ENCODE data around the gene MAN1A2. TPM values are rescaled to one million over a fixed set of nuclear protein-coding genes. Genes with fewer than 3 reads are reported as not detected.
A peak's percentile ranks its signal among the peaks of the same experiment; 100 is the strongest.

The MAN1A2 gene
- total RNA-seq, 1 experiment from 2014 or later = 32.3 TPM

- no peak for DNase-seq (ENCODE audit: low read depth, low spot score)
- in situ Hi-C loops (cut with HindIII; ENCODE audit: low pct_unique_long_range_greater_than_20kb, low sequenced_read_pairs) = no loop called here
Measured at GRCh38 chr1:117559985-117560384, 192.7 kb downstream of the MAN1A2 start.

GRCh38 chr1:117561071-117561470 lies 193.8 kb downstream of the MAN1A2 start:
- in situ Hi-C loops (cut with HindIII; ENCODE audit: low pct_unique_long_range_greater_than_20kb, low sequenced_read_pairs) = no loop called here
- no peak for DNase-seq (ENCODE audit: low read depth, low spot score)

GRCh38 chr1:117561551-117561950 lies 194.3 kb downstream of the MAN1A2 start:
- in situ Hi-C loops (cut with HindIII; ENCODE audit: low pct_unique_long_range_greater_than_20kb, low sequenced_read_pairs) = no loop called here
- no peak for DNase-seq (ENCODE audit: low read depth, low spot score)

- no peak for DNase-seq (ENCODE audit: low read depth, low spot score)
- in situ Hi-C loops (cut with HindIII; ENCODE audit: low pct_unique_long_range_greater_than_20kb, low sequenced_read_pairs) = no loop called here
Measured at GRCh38 chr1:117562581-117563491, 195.6 kb downstream of the MAN1A2 start.

DNA sequence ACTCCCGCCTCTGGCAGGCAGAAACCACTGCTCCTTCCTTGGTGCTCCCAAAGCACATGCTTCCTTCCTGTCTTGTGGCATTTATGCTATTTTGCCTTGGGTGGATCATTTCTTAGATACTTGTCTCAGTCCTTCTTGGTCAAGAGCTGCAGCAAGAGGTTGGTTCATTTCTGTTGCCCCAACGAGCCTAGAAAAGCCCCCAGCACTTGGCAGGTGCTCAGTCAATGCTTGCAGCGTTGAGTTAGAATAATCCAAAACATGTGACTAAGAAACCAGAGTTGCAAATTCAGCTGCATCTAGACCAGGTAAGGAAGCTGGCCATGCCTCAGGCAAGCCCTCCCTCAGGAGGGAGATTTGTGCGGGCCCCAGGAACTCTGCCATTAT lies 196.2 kb downstream of the MAN1A2 start:
- no peak for DNase-seq (ENCODE audit: low read depth, low spot score)
- in situ Hi-C loops (cut with HindIII; ENCODE audit: low pct_unique_long_range_greater_than_20kb, low sequenced_read_pairs) = no loop called here

DNA sequence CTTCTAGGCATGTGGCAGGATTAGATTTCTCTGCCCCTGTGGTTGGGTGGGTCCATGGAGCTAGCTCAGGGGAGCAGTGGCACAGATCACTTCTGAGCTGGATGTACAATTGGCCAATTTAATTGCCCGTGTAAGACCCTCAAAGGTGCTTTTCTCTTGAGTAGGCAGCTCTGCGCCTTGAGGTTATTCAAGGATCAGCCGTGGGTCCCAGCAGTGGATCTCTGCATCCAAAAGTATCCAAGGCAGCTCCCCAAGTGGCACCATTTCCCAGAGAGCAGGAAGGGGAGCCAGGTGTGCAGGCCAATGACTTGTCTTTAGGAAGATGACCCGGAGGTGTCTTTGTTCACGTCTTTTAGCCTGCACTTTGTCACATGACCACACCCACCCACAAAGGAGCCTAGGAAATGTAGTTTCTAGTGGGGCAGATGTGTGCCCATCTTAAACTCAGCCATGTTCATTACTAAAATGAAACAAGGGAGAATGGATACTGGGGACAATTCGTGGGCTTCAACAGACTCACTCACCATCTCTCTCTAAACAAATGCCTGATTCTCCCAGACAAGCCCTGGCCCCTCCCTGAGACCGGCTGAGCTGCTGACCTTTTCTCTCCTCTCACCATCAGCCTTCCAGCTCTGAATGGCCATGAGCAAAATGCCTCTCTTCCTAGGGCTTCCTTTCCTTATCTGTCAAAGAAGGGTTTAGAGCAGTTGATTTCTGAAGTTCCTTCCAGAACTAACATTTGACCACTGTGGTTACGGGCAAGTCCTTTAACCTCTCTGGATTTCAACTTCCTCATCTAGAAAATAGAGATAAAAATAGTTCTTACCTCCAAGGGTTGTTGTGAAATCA lies 197.2 kb downstream of the MAN1A2 start:
- DNase-seq (ENCODE audit: low read depth, low spot score) = peak; percentile 62
- in situ Hi-C loops (cut with HindIII; ENCODE audit: low pct_unique_long_range_greater_than_20kb, low sequenced_read_pairs) = no loop called here

GRCh38 chr1:117565076-117565556 lies 197.9 kb downstream of the MAN1A2 start:
- peak; percentile 85 for DNase-seq (ENCODE audit: low read depth, low spot score)
- in situ Hi-C loops (cut with HindIII; ENCODE audit: low pct_unique_long_range_greater_than_20kb, low sequenced_read_pairs) = no loop called here

GRCh38 chr1:117565745-117566455 lies 198.7 kb downstream of the MAN1A2 start:
- no peak for DNase-seq (ENCODE audit: low read depth, low spot score)
- in situ Hi-C loops (cut with HindIII; ENCODE audit: low pct_unique_long_range_greater_than_20kb, low sequenced_read_pairs) = no loop called here

DNA sequence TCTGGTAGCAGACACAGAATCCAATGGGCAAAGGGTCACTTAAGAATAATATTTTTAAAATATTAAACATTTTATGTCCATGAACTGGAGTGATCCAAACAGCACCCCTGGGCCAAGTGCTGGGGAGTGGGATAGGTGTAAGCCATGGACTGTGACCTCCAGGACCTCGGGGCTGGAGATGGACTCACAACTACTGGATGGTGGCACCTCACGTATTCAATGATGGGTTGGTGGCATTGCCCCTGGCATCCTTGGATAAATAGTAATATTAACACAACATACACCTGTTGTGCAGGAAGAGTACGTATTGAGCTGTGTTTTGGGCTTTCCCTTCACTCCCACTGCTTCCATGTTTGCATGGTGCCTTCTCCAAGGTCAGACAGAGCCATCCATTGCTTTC lies 199.3 kb downstream of the MAN1A2 start:
- no peak for DNase-seq (ENCODE audit: low read depth, low spot score)
- in situ Hi-C loops (cut with HindIII; ENCODE audit: low pct_unique_long_range_greater_than_20kb, low sequenced_read_pairs) = no loop called here

- DNase-seq (ENCODE audit: low read depth, low spot score) = no peak
- in situ Hi-C loops (cut with HindIII; ENCODE audit: low pct_unique_long_range_greater_than_20kb, low sequenced_read_pairs) = no loop called here
Measured at GRCh38 chr1:117567435-117567834, 200.2 kb downstream of the MAN1A2 start.

DNA sequence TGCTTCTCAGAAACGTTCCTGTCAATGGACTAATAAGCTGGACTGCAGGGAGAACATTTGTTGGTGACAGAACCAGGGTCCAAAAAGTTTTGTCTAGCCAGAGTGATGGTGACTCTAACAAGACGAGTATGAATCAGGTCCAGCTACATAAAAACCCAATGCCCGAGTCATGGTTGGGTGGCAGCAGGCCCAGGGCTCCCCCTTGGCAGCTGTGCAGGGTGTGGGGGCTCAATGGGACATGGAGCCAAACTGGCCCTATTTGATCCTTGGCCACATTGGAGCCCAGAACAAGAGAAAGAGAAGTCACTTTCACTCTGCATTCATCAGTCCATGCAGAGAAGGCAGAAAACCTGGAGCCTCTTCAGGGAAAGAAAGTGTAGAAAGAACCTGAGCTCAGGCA lies 200.7 kb downstream of the MAN1A2 start:
- no peak for DNase-seq (ENCODE audit: low read depth, low spot score)
- in situ Hi-C loops (cut with HindIII; ENCODE audit: low pct_unique_long_range_greater_than_20kb, low sequenced_read_pairs) = no loop called here

GRCh38 chr1:117568999-117569398 lies 201.8 kb downstream of the MAN1A2 start:
- in situ Hi-C loops (cut with HindIII; ENCODE audit: low pct_unique_long_range_greater_than_20kb, low sequenced_read_pairs) = no loop called here

DNA sequence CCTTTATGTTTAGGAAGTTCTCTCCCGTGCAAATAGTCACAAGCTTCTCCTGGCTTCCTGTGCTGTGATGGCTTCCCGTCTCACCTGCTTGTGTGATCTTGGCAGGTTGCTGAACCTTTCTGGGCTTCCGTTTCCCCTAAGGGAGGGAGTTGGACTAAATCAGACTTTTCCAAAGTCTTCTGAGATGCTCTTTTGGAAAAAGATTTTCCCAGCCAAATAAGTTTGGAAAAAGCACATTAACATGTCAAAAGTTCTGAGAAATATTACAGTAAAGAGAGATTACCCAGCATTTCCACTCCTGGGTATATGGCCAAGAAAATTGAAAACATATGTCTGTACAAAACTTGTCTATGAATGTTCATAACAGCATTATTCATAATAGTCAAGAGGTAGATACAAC lies 202.6 kb downstream of the MAN1A2 start:
- DNase-seq (ENCODE audit: low read depth, low spot score) = no peak
- in situ Hi-C loops (cut with HindIII; ENCODE audit: low pct_unique_long_range_greater_than_20kb, low sequenced_read_pairs) = no loop called here

More at GRCh38 chr1:117568999-117569398, 201.8 kb downstream of the MAN1A2 start:
- DNase-seq (ENCODE audit: low read depth, low spot score) = no peak

GRCh38 chr1:117570988-117571409 lies 203.8 kb downstream of the MAN1A2 start:
- in situ Hi-C loops (cut with HindIII; ENCODE audit: low pct_unique_long_range_greater_than_20kb, low sequenced_read_pairs) = no loop called here

GRCh38 chr1:117571496-117571895 lies 204.2 kb downstream of the MAN1A2 start:
- DNase-seq (ENCODE audit: low read depth, low spot score) = no peak
- in situ Hi-C loops (cut with HindIII; ENCODE audit: low pct_unique_long_range_greater_than_20kb, low sequenced_read_pairs) = no loop called here

More at GRCh38 chr1:117570988-117571409, 203.8 kb downstream of the MAN1A2 start:
- no peak for DNase-seq (ENCODE audit: low read depth, low spot score)

DNA sequence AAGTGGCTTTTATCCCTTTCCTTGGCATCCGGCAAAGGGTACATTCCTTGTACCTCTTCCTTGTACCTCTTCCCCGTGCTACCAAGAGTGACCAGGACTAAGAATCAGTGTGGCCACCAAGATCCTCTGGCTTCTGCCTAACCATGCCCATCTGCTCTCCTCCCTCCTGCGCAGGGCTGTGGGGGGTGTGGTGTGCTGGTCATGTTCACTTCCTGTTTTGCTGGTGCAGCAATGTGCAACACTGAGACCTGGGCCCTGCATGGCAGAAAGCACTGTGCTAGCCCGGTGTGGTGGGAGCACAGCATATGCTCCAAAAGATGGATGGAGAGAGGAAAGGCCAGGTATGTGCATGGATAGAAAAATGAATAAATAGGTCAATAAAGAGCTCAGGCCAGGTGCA lies 205.3 kb downstream of the MAN1A2 start:
- in situ Hi-C loops (cut with HindIII; ENCODE audit: low pct_unique_long_range_greater_than_20kb, low sequenced_read_pairs) = no loop called here

GRCh38 chr1:117573386-117574023 lies 206.3 kb downstream of the MAN1A2 start:
- in situ Hi-C loops (cut with HindIII; ENCODE audit: low pct_unique_long_range_greater_than_20kb, low sequenced_read_pairs) = no loop called here
- DNase-seq (ENCODE audit: low read depth, low spot score) = no peak

More for the DNA sequence above, 205.3 kb downstream of the MAN1A2 start:
- no peak for DNase-seq (ENCODE audit: low read depth, low spot score)

Measured in SK-MEL-5 (cell line).